T-helper 2 cell treated with Interferon-gamma antibody and Interleukin-4, amounts not matched to agents 5 μg/mL and 100 μg/mL, for 36 hours (primary cell): Measurements from ENCODE around the gene ZDHHC8.

ENCODE experiments used
- DNase-seq: peaks from one replicate; pipeline ENCODE4 v3.0.0; 2021; ENCODE audit warnings: low spot score
- H3K27ac Mint-ChIP-seq: one replicate; pipeline ENCODE4 v1.8.0; 2021; ENCODE audit warnings: mild to moderate bottlenecking, mixed read lengths
- H3K27me3 Mint-ChIP-seq: one replicate; pipeline ENCODE4 v1.8.0; 2021; ENCODE audit warnings: low read depth, mixed read lengths
- H3K36me3 Mint-ChIP-seq: one replicate; pipeline ENCODE4 v1.8.0; 2021; ENCODE audit warnings: low read depth, mixed read lengths
- H3K4me1 Mint-ChIP-seq: one replicate; pipeline ENCODE4 v1.8.0; 2021; ENCODE audit warnings: low read depth, mixed read lengths
- H3K4me3 Mint-ChIP-seq: one replicate; pipeline ENCODE4 v1.8.0; 2022; ENCODE audit warnings: mild to moderate bottlenecking, moderate library complexity, mixed read lengths
- H3K9me3 Mint-ChIP-seq: one replicate; pipeline ENCODE4 v1.8.0; 2021; ENCODE audit warnings: mixed read lengths

Gene ZDHHC8

DNA sequence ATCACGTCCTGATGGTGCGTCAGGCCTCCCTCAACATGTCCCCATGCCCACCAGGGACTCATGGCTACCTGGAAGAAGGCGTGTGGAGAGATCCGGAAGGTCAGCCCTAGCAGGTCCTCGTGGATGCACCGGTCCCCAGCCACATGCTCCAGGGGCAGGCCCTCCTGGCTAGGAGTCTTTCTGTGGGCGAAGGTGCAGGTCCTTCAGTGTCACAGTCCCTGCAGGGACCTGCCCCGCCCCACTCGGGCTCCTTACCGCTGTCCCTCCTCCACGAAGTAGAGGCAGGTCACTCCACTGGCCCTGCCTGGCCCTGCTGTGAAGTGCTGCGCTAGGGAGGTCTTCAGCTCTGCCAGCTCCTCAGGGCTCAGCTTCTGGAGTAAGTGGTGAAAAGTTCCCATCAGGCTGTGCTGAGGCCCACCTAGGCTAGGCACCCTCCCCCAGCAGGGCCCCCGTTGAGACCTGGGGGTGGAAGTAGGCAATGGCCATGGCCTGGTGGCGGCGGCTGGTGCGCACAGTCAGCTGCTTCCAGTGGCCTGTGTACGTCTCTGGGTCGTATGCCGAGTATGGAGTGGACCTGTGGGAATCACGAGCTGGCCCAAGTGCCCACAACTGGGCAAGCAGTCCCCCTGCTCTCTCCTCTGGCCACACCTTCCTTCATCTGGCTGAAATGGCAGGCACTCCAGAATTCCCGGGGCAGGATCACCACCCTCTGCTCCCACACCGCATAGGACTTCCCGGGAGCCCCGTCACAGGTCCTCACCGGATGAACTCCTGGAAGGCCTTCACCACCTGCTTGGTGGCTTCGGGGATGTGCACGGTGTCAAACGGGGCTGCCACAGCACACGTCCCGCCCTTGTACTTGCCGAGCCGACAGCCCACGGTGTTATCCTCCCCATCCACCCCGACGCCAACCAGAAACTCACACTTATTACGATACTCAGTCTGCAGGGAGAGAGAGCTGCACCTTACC is 16.8 kb upstream of the ZDHHC8 start:
- Mint-ChIP-seq H3K27ac (peak overlapping the region; percentile 64), H3K9me3 (no peaks in the 10 kb centered on the region), H3K36me3 (peaks cover 37% of the 10 kb centered on the region), H3K4me3 (peak overlapping the region; percentile 66), H3K4me1 (peaks cover 13% of the 10 kb centered on the region), H3K27me3 (no peaks in the 10 kb centered on the region)
- DNase-seq: no peak

DNA sequence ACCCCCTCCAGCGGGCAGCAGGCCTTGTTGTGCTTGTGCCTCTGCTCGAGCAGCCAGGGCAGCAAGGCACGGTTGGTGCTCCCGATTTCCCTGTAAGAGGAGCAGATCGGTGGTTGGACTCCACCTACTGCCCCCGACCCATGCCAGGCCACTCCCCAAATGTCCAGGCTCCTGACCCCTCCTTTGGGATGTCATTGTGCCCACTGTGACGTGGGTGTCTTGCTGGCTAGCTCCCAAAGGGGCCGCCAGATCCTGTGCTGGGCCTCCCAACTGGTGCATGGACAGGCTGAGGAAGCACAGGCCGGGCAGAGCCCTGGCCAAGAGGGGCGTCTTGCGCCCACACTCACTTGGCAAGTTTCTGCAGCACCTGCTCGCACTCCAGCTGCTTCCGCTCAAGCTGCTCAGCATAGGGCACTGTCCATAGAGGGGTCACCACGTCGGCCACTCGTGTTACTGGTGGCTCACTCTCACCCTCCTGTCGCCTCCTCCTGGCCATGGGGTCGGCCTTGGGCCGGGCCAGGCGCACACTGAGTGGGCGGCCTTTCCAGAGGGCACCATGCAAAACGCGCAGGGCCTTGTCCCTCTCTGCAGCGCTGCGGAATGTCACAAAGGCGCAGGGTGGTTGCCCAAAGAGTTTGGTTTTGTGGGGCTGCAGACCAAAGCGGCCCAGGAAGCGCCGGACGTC is 15.8 kb upstream of the ZDHHC8 start, which contains the start of gene RANBP1:
Gene RANBP1 (plus strand): TSS at position 414 of the 685 bp plus-strand sequence. CDS start 81 bp downstream, at position 495.
- Mint-ChIP-seq H3K4me3 (peak within 1 kb of the TSS; percentile 93), H3K36me3 (peaks cover 43% of the 10 kb centered on the region), H3K4me1 (peaks cover 11% of the 10 kb centered on the region), H3K27ac (peak within 1 kb of the TSS; percentile 98), H3K9me3 (no peaks in the 10 kb centered on the region), H3K27me3 (no peaks in the 10 kb centered on the region)
- no peak for DNase-seq

DNA sequence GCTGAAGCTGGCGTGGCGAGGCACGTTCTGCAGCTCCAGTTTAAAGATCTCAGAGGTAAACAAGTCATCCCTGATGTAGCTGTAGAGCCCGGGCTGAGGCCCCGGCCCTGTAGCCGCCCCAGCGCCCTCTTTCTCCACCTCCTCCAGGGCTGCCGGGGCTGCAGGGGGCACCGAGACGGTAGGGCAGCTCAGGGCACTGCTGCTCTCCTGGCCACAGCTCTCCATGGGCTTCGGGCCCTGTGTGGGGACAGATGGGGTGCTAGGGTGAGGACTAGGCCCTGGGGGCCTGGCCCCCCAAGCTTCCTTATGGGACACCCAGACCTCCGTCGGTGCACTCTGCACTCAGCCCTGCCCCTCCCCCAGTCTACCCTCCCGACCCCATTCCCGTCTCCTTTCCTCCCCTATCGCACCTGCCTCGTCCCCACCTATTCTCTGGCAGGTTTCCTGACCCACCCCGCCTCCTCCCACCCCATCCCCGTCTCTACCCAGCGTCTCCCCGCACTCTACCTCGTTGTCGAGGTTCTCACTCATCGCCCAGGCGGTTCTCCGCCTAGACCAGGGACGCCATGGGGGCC is 15.1 kb upstream of the ZDHHC8 start:
- Mint-ChIP-seq H3K9me3 (no peaks in the 10 kb centered on the region), H3K4me1 (peaks cover 9% of the 10 kb centered on the region), H3K27ac (peak overlapping the region; percentile 98), H3K36me3 (peaks cover 45% of the 10 kb centered on the region), H3K27me3 (no peaks in the 10 kb centered on the region), H3K4me3 (peak overlapping the region; percentile 93)
- no peak for DNase-seq

DNA sequence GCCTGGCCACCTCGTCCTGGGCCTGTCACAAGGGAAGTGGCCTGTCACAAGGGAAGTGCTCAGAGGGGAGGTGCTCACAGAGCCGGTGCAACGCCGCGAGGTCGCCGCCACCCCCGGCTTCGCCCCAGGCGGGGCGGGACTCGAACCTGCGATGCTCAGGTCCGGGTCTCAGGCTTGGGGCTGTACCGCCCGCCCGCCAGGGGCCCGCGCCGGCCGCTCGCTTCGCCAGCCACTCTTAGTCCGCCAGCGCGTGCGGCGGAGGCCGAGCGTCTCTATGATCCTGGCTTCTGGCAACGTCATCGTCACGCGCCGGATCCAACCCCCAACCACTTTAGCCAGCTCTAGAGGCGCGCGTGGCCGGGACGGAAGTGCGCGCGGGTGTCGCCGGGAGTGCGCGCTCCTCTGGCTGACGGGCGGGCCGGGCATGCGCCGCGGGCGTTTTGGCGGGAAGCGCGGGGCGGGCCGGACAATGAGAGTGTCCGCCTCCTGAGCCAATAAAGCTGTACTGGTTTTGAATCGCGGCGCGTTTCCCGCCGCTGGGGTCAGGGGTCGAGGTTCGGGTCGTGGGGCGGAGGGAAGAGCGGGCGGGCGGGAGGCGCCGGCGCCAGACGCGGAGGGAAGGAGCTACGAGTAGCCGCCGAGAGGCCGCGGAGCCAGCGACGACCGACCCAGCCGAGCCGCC is 14.5 kb upstream of the ZDHHC8 start, which contains the start of gene TRMT2A:
Gene TRMT2A (minus strand): TSS at position 276 of the 682 bp plus-strand sequence. CDS start 320 bp downstream, outside the sequence.
- peak within 1 kb of the TSS; percentile 93 for H3K4me3 Mint-ChIP-seq
- peaks cover 9% of the 10 kb centered on the region for H3K4me1 Mint-ChIP-seq
- no peaks in the 10 kb centered on the region for H3K9me3 Mint-ChIP-seq

DNA sequence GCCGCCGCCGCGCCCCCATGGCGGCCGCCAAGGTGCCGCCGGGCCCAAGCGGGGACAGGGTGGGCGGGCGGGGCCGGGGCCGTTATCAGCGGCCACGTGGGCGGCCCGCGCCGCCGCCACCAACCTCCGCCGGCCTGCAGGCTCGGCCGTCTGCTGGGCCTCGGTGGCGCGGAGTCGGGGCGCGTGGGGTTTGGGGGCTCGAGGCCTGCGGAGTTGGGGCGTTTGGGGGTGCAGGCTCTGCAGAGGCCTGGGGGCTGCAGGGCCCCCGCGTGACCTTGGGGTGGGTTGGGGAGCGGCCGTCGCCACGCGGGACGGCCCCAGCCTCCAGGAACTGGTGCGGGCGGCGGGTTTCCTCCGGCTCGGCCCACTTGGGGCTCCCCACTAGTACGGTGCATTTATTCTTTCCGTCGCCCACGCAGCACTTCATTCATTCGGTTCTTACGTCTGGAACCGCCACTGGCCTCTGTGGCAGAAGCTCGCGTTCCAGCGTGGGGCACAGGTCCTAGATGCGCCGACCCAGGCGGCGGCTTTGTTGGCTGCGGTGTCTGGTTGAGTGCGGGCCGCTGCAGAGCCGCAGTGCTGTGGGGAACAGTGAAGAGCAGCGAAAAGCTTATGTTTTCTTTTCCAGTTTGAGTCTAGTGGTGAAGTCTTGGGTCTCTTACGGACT is 13.8 kb upstream of the ZDHHC8 start:
- Mint-ChIP-seq H3K4me3 (peak overlapping the region; percentile 91), H3K27ac (peak overlapping the region; percentile 77), H3K36me3 (peaks cover 50% of the 10 kb centered on the region), H3K9me3 (no peaks in the 10 kb centered on the region), H3K27me3 (no peaks in the 10 kb centered on the region), H3K4me1 (peaks cover 13% of the 10 kb centered on the region)
- DNase-seq: peak; percentile 83

More for the DNA sequence above, 14.5 kb upstream of the ZDHHC8 start, which contains the start of gene TRMT2A:
- Mint-ChIP-seq H3K27ac (peak within 1 kb of the TSS; percentile 98), H3K27me3 (no peaks in the 10 kb centered on the region), H3K36me3 (peaks cover 47% of the 10 kb centered on the region)
- peak; percentile 99 for DNase-seq

DNA sequence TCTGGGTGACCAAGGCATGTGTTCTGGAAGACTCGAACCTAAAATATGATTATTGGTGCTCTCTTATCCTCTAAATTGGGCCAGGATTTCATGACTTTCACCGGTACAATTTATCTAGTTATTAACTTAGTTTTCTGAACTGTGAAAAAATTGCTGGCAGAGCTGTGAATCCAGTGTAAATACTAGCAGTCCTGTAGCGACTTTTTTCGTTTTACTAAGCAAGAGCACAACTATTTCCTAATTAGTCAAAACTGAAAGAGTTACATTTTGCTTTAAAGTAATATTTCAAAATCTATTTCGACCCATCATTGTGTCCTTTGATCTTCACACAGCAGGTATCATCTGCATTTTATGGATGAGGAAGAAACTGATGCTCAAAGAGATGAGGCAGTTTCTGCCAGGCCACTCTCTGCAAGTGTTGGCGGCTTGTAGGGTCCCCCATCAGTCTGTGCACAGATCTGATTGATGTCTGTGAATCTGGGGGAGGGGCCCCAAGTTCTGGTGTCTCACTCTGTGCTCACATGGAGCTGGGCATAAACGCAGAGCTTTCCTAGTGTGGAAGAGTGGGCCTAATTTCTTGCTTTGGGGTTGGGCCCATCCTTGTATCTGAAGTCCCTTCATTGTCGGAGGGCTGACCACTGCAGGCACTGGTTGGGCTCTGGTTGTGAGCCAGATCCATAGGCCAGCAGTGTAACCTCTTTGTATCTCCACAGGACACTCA is 13.1 kb upstream of the ZDHHC8 start:
- DNase-seq: no peak
- H3K4me1 Mint-ChIP-seq: peaks cover 16% of the 10 kb centered on the region
- peak overlapping the region; percentile 77 for H3K27ac Mint-ChIP-seq
- no peaks in the 10 kb centered on the region for H3K27me3 Mint-ChIP-seq
- H3K9me3 Mint-ChIP-seq: no peaks in the 10 kb centered on the region
- peak overlapping the region; percentile 91 for H3K4me3 Mint-ChIP-seq
- H3K36me3 Mint-ChIP-seq: peaks cover 50% of the 10 kb centered on the region

DNA sequence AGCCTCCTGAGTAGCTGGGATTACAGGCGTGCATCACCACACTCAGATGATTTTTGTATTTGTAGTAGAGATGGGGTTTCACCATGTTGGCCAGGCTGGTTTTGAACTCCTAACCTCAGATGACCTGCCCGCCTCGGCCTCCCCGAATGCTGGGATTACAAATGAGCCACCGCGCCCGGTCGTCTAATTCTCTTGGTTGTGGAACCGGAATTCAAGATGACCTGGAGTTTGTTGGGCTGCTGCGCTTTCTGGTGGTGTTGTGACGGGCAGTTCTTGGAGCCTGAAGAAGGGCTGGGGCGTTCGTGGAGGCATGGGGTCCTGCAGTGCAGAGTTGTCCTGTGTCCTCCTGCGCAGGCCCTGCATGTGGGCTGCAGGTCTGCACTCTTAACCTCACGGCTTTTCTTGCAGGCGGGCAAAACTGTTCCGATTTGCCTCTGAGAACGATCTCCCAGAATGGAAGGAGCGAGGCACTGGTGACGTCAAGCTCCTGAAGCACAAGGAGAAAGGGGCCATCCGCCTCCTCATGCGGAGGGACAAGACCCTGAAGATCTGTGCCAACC is 9.7 kb upstream of the ZDHHC8 start:
- no peak for DNase-seq
- Mint-ChIP-seq H3K36me3 (peaks cover 55% of the 10 kb centered on the region), H3K27ac (no peak overlapping the region), H3K9me3 (no peaks in the 10 kb centered on the region), H3K4me1 (peaks cover 12% of the 10 kb centered on the region), H3K27me3 (no peaks in the 10 kb centered on the region), H3K4me3 (no peak overlapping the region)

DNA sequence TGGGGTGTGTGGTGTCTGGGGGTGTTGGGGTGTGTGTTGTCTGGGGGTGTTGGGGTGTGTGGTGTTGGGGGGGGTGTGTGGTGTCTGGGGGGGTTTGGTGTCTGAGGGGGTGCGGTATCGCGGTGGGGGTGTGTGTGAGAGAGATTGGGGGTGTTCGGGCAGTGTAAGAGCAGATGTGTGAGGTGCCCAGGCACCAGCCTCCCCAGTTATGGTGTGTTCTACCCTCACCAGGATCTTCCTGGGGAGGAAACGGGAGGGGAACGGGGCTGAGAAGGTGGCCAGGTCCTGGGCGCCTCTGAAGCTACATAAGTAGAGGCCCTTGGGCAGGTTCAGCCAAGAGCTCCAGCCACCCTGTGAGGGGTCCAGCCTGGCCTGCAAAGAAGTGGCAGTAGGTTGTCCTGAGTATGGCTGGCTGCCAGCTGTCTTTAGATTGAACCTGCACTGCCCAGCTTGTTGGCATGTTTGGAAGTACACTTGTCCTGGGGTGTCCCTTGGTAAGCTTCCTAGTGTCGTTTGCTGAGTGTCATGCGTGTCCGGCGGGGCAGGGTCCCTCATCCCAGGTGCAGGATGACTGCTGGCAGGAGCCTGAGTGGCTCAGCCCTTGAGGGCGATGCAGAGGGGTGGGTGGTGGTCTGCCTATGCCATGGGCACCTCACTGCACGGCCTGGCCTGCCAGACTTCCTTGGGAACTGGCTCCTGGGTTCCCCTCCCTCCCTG is 8.1 kb upstream of the ZDHHC8 start:
- Mint-ChIP-seq H3K36me3 (peaks cover 59% of the 10 kb centered on the region), H3K27ac (no peak overlapping the region), H3K27me3 (no peaks in the 10 kb centered on the region), H3K9me3 (no peaks in the 10 kb centered on the region), H3K4me1 (peaks cover 11% of the 10 kb centered on the region), H3K4me3 (no peak overlapping the region)
- no peak for DNase-seq

DNA sequence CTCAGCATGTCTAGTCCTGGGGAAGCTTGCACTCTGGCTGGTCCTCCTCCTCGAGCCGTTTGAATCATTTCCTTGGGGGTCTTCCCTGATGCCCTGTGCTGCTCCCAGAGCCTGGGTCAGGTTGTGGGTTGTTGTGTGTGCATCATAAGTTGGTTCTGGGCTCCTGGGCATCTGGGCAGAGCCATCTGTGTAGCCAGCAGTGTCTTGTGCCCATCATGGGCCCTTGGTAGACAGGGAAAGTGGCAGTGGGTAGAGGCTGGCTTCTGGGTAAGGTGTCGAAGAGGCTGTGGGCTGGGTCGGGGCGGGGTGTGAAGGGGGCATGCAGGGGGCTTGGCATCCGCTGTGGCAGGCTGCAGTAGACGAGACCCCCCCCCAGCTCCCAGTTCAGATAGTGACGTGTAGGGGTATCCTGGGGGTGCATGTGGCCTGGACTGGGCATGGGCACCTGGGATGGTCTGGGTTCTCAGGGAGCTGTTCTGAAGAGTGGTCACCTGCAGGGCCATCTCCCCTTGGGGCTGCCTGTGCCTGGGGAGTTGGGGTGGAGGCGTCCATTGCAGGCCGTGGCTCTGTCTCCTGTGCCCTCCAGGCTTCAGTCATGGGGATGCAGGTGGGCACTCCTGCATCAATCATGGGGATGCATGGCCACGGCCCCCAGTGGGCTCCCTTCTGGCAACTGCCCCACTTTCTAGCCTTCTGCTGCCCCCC is 7.4 kb upstream of the ZDHHC8 start:
- no peak overlapping the region for H3K4me3 Mint-ChIP-seq

DNA sequence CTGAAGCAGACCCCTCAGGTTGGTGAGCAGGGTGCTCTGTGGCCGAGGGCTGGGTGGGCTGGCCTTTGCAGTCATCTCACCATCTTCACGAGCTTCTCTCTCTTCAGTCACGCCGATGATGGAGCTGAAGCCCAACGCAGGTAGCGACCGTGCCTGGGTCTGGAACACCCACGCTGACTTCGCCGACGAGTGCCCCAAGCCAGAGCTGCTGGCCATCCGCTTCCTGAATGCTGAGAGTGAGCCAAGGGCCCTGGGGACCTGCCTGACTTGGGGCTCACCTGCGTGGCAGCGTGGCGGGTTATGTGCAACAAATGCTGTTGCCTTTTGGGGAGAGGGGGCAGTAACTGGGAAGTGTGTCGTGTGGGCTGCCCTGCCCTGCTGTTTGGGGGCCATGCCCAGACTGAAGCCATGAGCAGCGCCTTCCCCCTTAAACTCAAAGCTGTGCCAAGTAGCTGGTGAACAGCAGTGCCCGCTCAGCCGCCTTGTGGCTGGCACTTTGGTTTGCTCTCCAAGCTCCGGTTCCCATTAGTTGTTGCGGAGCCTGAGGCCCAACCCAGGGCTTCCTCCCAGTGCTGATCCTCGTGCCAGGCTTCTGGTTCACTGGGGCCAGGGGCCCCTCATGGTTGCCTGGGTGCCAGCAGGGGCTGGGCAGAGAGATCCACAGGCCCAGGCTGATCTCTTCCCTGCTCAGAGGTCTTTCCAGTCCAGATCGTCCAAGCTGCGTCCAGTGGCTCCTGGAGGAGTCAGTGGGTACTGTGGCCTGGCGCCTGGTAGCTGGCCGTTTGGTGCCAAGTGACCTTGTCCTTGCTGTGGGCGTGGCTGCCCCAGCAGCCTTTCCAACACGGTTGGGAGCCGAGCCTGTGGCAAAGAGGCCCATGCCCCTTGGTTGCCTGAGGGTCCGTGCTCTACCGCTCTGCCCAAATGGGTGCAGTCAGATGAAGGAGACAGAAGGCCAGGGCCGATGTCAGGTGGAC is 6.1 kb upstream of the ZDHHC8 start:
- no peak overlapping the region for H3K27ac Mint-ChIP-seq
- H3K4me1 Mint-ChIP-seq: peaks cover 10% of the 10 kb centered on the region

More for the DNA sequence above, 7.4 kb upstream of the ZDHHC8 start:
- H3K27ac Mint-ChIP-seq: no peak overlapping the region
- no peaks in the 10 kb centered on the region for H3K27me3 Mint-ChIP-seq
- no peaks in the 10 kb centered on the region for H3K9me3 Mint-ChIP-seq
- H3K36me3 Mint-ChIP-seq: peaks cover 54% of the 10 kb centered on the region
- DNase-seq: no peak
- H3K4me1 Mint-ChIP-seq: peaks cover 10% of the 10 kb centered on the region

More for the DNA sequence above, 6.1 kb upstream of the ZDHHC8 start:
- no peak for DNase-seq
- no peaks in the 10 kb centered on the region for H3K27me3 Mint-ChIP-seq
- H3K9me3 Mint-ChIP-seq: no peaks in the 10 kb centered on the region
- no peak overlapping the region for H3K4me3 Mint-ChIP-seq
- H3K36me3 Mint-ChIP-seq: peaks cover 43% of the 10 kb centered on the region
